ENCODE measurements around the gene NAB1.

GRCh38 chr2:190628591-190629319 is 20.1 kb upstream of the NAB1 start:
- TF ChIP-seq ZNF175 (tag by site-specific recombination; IDR thresholded peaks at IDR 0.05) (no peak), ZNF555 (tag by site-specific recombination; conservative IDR thresholded peaks at IDR 0.05) (no peak), ZNF292 (tag by site-specific recombination; IDR thresholded peaks at IDR 0.05; ENCODE audit: borderline replicate concordance, low read depth) (no peak), CTCF (tag by site-specific recombination; IDR thresholded peaks at IDR 0.05) (no peak), BCL6B (tag by site-specific recombination; IDR thresholded peaks at IDR 0.05) (no peak)
- TF ChIP-seq, protein P1, sequence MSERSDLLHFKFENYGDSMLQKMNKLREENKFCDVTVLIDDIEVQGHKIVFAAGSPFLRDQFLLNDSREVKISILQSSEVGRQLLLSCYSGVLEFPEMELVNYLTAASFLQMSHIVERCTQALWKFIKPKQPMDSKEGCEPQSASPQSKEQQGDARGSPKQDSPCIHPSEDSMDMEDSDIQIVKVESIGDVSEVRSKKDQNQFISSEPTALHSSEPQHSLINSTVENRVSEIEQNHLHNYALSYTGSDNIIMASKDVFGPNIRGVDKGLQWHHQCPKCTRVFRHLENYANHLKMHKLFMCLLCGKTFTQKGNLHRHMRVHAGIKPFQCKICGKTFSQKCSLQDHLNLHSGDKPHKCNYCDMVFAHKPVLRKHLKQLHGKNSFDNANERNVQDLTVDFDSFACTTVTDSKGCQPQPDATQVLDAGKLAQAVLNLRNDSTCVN (tag by site-specific recombination; optimal IDR thresholded peaks at IDR 0.05) = no peak

Measured in HEK293 (cell line).